ENCODE data around the gene UVRAG.

The UVRAG gene

DNA sequence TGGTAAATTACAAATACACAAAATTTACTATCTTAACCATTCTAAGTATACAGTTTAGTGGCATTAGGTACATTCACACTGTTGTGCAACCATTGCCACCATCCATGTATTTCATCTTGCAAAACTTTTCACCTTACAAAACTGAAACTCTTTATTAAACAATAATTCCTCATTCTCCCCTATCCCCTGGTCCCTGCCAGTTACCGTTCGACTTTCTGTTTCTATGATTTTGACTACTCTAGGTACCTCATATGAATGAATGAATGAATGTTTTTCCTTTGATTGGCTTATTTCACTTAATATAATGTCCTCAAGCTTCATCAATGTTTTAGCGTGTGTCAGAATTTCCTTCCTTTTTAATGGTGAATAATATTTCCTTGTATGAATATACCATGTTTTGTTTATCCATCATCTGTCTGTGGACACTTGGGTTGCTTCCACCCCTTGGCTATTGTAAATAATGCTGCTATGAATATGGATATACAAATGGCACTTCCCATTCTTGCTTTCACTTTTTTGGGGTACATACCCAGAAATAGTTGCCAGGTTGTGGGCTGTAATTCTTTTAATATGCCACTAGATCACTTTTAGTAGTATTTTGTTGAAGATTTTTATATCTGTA is 93.0 kb downstream of the UVRAG start:
- DNase-seq (ENCODE audit: low read depth in 1 of 2, low spot score in 1 of 2) = no peak
- TF ChIP-seq, protein P1, sequence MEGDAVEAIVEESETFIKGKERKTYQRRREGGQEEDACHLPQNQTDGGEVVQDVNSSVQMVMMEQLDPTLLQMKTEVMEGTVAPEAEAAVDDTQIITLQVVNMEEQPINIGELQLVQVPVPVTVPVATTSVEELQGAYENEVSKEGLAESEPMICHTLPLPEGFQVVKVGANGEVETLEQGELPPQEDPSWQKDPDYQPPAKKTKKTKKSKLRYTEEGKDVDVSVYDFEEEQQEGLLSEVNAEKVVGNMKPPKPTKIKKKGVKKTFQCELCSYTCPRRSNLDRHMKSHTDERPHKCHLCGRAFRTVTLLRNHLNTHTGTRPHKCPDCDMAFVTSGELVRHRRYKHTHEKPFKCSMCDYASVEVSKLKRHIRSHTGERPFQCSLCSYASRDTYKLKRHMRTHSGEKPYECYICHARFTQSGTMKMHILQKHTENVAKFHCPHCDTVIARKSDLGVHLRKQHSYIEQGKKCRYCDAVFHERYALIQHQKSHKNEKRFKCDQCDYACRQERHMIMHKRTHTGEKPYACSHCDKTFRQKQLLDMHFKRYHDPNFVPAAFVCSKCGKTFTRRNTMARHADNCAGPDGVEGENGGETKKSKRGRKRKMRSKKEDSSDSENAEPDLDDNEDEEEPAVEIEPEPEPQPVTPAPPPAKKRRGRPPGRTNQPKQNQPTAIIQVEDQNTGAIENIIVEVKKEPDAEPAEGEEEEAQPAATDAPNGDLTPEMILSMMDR (IDR thresholded peaks at IDR 0.05; ENCODE audit: insufficient read depth, low read length) = no peak
- no peak for TF ChIP-seq SPI1 (IDR thresholded peaks at IDR 0.05; ENCODE audit: borderline replicate concordance, low read depth)
- TF ChIP-seq, protein P2, sequence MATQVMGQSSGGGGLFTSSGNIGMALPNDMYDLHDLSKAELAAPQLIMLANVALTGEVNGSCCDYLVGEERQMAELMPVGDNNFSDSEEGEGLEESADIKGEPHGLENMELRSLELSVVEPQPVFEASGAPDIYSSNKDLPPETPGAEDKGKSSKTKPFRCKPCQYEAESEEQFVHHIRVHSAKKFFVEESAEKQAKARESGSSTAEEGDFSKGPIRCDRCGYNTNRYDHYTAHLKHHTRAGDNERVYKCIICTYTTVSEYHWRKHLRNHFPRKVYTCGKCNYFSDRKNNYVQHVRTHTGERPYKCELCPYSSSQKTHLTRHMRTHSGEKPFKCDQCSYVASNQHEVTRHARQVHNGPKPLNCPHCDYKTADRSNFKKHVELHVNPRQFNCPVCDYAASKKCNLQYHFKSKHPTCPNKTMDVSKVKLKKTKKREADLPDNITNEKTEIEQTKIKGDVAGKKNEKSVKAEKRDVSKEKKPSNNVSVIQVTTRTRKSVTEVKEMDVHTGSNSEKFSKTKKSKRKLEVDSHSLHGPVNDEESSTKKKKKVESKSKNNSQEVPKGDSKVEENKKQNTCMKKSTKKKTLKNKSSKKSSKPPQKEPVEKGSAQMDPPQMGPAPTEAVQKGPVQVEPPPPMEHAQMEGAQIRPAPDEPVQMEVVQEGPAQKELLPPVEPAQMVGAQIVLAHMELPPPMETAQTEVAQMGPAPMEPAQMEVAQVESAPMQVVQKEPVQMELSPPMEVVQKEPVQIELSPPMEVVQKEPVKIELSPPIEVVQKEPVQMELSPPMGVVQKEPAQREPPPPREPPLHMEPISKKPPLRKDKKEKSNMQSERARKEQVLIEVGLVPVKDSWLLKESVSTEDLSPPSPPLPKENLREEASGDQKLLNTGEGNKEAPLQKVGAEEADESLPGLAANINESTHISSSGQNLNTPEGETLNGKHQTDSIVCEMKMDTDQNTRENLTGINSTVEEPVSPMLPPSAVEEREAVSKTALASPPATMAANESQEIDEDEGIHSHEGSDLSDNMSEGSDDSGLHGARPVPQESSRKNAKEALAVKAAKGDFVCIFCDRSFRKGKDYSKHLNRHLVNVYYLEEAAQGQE (IDR thresholded peaks at IDR 0.05; ENCODE audit: insufficient replicate concordance, low read depth) = no peak
- Histone ChIP-seq H3K27me3 (ENCODE audit: insufficient read depth, poor library complexity, severe bottlenecking) (no peaks in the 10 kb centered on the region), H3K27ac (replicated peaks) (no peak overlapping the region), H3K4me3 (replicated peaks; ENCODE audit: insufficient read depth, low read length) (no peak overlapping the region)

DNA sequence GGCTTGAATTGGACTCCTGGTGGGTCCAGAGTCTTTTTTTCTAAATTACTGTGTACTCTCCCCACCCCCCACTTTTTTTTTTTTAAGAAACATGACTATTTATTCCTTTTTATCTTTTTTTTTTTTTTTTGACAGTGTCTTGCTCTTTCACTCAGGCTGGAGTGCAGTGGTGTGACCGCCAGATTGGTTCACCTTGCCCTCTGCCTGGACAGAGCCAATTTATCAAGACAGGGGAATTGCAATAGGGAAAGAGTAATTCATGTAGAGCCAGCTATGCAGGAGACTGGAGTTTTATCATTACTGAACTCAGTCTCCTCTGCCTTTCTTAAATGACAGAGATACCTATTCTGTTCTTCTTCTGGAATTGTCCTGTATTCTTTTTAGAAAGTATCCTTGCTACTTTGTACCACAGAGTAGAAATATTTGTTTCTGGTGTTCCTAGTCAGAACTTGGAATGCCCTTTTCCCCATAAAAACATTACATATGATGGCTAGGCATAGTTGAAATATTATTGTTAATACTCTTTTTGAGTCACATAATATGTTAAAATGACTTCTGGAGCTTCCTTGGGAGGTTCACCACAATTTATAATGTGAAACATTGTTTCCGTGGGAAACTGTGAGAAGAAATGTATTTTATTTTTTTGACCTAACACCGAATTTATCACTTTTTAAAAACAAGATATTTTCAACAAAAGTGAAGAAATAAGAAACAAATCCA is 95.6 kb downstream of the UVRAG start:
- Histone ChIP-seq H3K4me3 (replicated peaks; ENCODE audit: insufficient read depth, low read length) (no peak overlapping the region), H3K27me3 (ENCODE audit: insufficient read depth, poor library complexity, severe bottlenecking) (no peaks in the 10 kb centered on the region), H3K27ac (replicated peaks) (no peak overlapping the region)
- TF ChIP-seq GABPA (IDR thresholded peaks at IDR 0.05; ENCODE audit: low read depth) (no peak), POLR2AphosphoS5 (IDR thresholded peaks at IDR 0.05; ENCODE audit: low read depth) (no peak)
- TF ChIP-seq, protein P1 (IDR thresholded peaks at IDR 0.05; ENCODE audit: insufficient read depth, low read length) = no peak
- no peak for DNase-seq (ENCODE audit: low read depth in 1 of 2, low spot score in 1 of 2)

DNA sequence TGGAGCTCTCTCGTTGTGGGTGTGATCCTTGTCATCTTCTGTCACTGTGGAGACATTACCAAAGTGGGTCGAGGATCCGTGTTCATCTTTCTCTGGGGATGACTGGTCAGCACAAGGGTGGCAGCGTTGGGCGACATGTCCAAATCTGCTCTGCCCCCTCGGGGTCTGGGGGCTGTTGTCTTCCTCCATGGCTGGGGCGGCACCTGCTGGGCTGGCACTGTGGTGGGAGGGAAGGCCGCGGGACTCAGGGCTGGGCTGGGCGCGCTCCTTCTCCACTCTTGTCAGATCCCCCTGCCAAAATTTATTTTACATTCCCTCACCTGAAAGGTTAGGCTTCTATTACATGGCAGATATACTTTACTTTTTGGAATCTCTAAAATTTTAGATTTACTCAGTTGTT is 96.4 kb downstream of the UVRAG start:
- DNase-seq (ENCODE audit: low read depth in 1 of 2, low spot score in 1 of 2) = no peak
- H3K4me3 ChIP-seq (replicated peaks; ENCODE audit: insufficient read depth, low read length) = no peak overlapping the region
- no peaks in the 10 kb centered on the region for H3K27me3 ChIP-seq (ENCODE audit: insufficient read depth, poor library complexity, severe bottlenecking)
- H3K27ac ChIP-seq (replicated peaks) = no peak overlapping the region
- TF ChIP-seq POLR2AphosphoS5 (IDR thresholded peaks at IDR 0.05; ENCODE audit: low read depth) (no peak), GABPA (IDR thresholded peaks at IDR 0.05; ENCODE audit: low read depth) (no peak), SPI1 (IDR thresholded peaks at IDR 0.05; ENCODE audit: borderline replicate concordance, low read depth) (no peak)
- TF ChIP-seq, protein P2 (IDR thresholded peaks at IDR 0.05; ENCODE audit: insufficient replicate concordance, low read depth) = no peak
- TF ChIP-seq, protein P1 (IDR thresholded peaks at IDR 0.05; ENCODE audit: insufficient read depth, low read length) = no peak

Data from HL-60 (cell line).